Muscle layer of colon (tissue), 2 donors: ENCODE data around the gene STK17B.

Source experiments
- H3K27ac ChIP-seq: one replicate; pipeline ENCODE4 v1.7.0; 2013; ENCODE audit warnings: low read depth, mild to moderate bottlenecking, low read length, moderate library complexity
- H3K27me3 ChIP-seq, 2 donors: one replicate each; pipeline ENCODE4 v1.7.0; 2013; ENCODE audit warnings: low read length in 2 of 2, mild to moderate bottlenecking in 2 of 2; ENCODE audit not compliant: insufficient read depth in 2 of 2, control insufficient read depth in 1 of 2
- H3K36me3 ChIP-seq: one replicate; pipeline ENCODE4 v1.7.0; 2013; ENCODE audit warnings: mild to moderate bottlenecking, low read length; ENCODE audit not compliant: insufficient read depth
- H3K4me1 ChIP-seq: one replicate; pipeline ENCODE4 v1.7.0; 2013; ENCODE audit warnings: mild to moderate bottlenecking, low read length; ENCODE audit not compliant: insufficient read depth
- H3K4me3 ChIP-seq, 2 donors: one replicate each; pipeline ENCODE4 v1.7.0; 2013; ENCODE audit warnings: low read length in 2 of 2, low read depth in 1 of 2, mild to moderate bottlenecking in 1 of 2, moderate library complexity in 1 of 2
- H3K9ac ChIP-seq: one replicate; pipeline ENCODE4 v1.7.0; 2013; ENCODE audit warnings: low read length
- H3K9me3 ChIP-seq: one replicate; pipeline ENCODE4 v1.7.0; 2013; ENCODE audit warnings: mild to moderate bottlenecking, low read length
- donor health status: abdominal sarcoma.
- donor health status: Adenocarcinoma of cecum.

STK17B gene

DNA sequence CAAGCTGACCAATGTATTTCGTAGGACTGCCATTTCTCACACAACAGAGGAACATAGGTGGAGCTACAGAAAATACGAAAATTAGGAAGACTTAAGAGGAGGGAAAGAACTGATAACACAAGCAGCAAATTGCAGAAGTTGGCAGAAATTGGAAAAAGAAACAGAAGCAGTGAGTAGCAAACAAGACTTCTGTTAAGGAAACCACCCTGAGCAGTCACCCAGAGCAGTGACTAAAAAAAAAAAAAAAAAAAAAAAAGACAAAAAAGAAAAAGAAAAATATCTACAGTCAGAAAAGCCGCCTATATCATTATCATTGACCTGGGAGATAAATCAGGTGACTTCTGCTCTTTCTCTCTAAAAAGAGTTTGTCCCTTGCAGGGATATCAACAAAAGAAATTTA, 21.4 kb downstream of the STK17B start:
- H3K27me3 ChIP-seq, result no peaks in the 10 kb centered on the region
- H3K27ac ChIP-seq, result no peak overlapping the region
- H3K9ac ChIP-seq, result no peak overlapping the region
- no peak overlapping the region for H3K4me3 ChIP-seq
- no peaks in the 10 kb centered on the region for H3K4me1 ChIP-seq
- no peaks in the 10 kb centered on the region for H3K9me3 ChIP-seq
- no peaks in the 10 kb centered on the region for H3K36me3 ChIP-seq

GRCh38 chr2:196148736-196149135, 22.6 kb downstream of the STK17B start:
- Histone ChIP-seq H3K9me3 (no peaks in the 10 kb centered on the region), H3K27me3 (no peaks in the 10 kb centered on the region), H3K36me3 (no peaks in the 10 kb centered on the region), H3K27ac (no peak overlapping the region), H3K4me3 (no peak overlapping the region), H3K4me1 (no peaks in the 10 kb centered on the region), H3K9ac (no peak overlapping the region)

DNA sequence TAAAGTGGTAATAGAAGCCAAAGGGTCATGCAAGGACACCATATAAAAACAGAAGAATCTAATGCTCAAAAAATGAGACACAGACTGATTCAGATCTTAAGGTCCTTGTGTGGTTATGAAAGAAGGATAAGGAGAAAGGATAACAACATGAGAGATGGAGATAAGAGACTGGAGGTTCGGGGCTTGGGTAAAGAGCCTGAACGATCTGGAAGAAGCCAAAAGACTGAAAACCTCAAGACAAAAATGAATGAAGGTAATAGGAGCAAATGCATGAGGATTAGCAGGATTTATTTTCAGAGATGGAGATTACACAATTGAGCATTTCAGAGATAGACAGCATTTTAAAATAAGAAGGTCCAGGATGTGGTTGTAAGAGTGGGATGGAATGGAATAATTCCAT, 26.1 kb downstream of the STK17B start:
- H3K27me3 ChIP-seq, result no peaks in the 10 kb centered on the region
- no peaks in the 10 kb centered on the region for H3K4me1 ChIP-seq
- no peaks in the 10 kb centered on the region for H3K9me3 ChIP-seq
- no peak overlapping the region for H3K27ac ChIP-seq
- no peak overlapping the region for H3K9ac ChIP-seq
- H3K4me3 ChIP-seq, result no peak overlapping the region
- H3K36me3 ChIP-seq, result no peaks in the 10 kb centered on the region

GRCh38 chr2:196144513-196145126, 26.8 kb downstream of the STK17B start:
- Histone ChIP-seq H3K27ac (no peak overlapping the region), H3K9me3 (no peaks in the 10 kb centered on the region), H3K4me3 (no peak overlapping the region), H3K9ac (no peak overlapping the region), H3K4me1 (no peaks in the 10 kb centered on the region), H3K36me3 (no peaks in the 10 kb centered on the region), H3K27me3 (no peaks in the 10 kb centered on the region)

DNA sequence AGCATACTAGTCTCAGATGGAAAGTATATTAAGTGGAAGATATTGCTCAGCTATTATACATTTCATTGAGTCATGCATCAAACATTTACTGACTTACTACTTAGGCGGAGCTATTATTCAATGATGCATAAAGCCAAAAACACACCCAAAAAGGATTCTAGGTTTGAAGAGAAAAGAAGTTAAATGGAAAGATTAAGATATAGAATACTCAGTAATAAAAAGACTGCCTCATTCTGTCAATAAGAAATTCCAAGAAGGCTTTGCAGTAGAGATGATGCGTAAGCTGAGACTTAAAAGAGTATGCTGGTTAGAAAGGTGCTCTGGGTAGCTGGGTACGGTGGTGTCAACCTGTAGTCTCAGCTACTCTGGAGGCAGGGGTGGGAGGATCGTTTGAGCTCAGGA, 27.6 kb downstream of the STK17B start:
- Histone ChIP-seq H3K9me3 (no peaks in the 10 kb centered on the region), H3K4me3 (no peak overlapping the region), H3K9ac (no peak overlapping the region), H3K27ac (no peak overlapping the region), H3K27me3 (no peaks in the 10 kb centered on the region), H3K36me3 (no peaks in the 10 kb centered on the region), H3K4me1 (no peaks in the 10 kb centered on the region)

DNA sequence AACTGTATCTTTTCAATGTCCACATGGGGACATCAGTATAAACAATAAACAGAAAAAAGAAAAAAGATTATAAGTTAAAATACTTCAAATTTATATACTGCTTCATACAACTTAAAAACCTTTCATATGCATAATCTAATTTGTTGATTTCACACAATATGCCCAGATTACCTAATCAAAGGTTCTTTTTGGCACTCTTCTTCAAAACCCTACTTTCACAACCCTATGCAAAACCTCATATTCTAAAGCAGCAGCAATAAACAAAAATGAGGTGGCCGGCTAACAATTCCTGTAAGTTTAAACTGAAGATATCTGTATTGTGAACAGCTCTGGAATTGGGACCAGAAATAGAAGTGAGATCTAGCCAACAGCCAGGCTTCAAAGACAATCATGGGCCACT, 28.6 kb downstream of the STK17B start:
- Histone ChIP-seq H3K36me3 (no peaks in the 10 kb centered on the region), H3K9ac (no peak overlapping the region)

DNA sequence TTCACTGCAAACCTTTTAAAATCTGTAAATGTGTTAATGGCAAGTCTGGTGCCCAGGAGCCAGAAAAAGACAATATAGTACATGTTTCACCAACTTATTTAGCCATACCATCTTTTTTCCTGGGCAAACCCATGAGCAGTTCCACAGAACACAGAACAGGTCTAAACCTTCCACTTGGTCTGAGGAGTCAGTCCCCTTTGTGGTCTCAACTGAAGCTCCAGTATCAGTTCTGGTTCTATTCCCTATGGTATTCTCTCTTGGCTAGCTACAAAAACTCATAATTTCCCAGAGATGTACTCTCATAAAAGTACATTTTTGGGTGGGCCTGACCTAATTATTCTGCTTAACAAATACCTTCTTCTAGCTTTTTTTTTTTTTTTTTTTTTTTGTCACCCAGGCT, 31.2 kb downstream of the STK17B start:
- Histone ChIP-seq H3K9ac (no peak overlapping the region), H3K9me3 (no peaks in the 10 kb centered on the region), H3K4me3 (no peak overlapping the region), H3K27ac (no peak overlapping the region), H3K36me3 (no peaks in the 10 kb centered on the region), H3K4me1 (no peaks in the 10 kb centered on the region), H3K27me3 (no peaks in the 10 kb centered on the region)

More for the DNA sequence above, 28.6 kb downstream of the STK17B start:
- Histone ChIP-seq H3K27ac (no peak overlapping the region), H3K4me3 (no peak overlapping the region), H3K27me3 (no peaks in the 10 kb centered on the region), H3K4me1 (no peaks in the 10 kb centered on the region), H3K9me3 (no peaks in the 10 kb centered on the region)

GRCh38 chr2:196137271-196137670, 34.1 kb downstream of the STK17B start:
- no peak overlapping the region for H3K27ac ChIP-seq
- no peaks in the 10 kb centered on the region for H3K9me3 ChIP-seq
- H3K36me3 ChIP-seq, result no peaks in the 10 kb centered on the region
- no peaks in the 10 kb centered on the region for H3K27me3 ChIP-seq
- no peaks in the 10 kb centered on the region for H3K4me1 ChIP-seq
- H3K9ac ChIP-seq, result no peak overlapping the region
- no peak overlapping the region for H3K4me3 ChIP-seq

- Histone ChIP-seq H3K36me3 (no peaks in the 10 kb centered on the region), H3K9ac (no peak overlapping the region), H3K4me1 (no peaks in the 10 kb centered on the region), H3K27ac (no peak overlapping the region), H3K9me3 (peaks cover 4% of the 10 kb centered on the region), H3K27me3 (no peaks in the 10 kb centered on the region), H3K4me3 (no peak overlapping the region)
Observed at GRCh38 chr2:196136151-196136550, 35.2 kb downstream of the STK17B start.

DNA sequence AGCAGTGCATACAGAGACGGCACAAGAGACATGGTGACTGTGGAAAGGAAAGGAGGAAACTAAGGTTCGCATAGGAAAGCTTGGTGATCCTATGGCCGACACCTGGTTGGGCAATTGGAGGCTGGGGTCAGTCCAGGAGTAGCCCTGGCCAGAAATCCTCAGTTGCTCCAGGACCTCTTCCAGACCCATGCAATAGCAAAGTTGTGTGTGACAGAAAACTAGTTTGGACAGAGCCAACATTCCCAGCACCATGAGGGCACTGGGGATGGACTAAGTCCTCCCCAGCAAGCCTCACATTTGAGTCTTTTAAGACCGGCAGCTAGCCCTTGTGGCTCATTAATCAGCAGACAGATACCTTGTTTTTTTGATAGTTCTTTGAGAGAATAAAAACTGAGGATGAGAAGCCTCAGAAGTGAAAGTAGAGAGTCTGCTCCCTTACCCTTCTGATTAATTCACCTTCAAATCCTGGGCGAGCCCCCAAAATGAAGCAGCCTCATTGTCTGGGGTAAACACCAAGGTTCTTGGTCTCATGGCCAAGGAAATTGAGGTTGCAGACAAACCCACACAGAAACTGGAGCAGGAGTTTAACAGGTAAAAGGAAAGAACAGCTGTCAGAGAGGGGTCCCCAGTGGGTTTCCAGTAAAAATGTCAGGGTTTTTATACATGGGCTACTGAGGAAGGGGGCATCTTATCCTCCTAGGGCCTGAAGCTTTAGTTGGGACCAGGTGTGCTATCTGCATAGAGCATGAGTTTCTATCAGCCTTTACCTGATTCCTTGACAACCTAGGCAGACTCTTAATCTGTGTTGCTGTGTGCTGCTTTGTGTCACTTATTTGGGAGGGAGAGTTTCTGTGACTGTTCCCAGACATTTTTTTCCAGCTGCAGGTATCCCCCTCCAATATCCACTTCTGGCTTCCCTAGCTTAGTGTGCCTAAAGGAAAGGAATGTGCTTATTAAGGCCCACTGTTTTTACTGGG, 39.1 kb downstream of the STK17B start:
- Histone ChIP-seq H3K4me3 (no peak overlapping the region), H3K27me3 (no peaks in the 10 kb centered on the region), H3K27ac (no peak overlapping the region), H3K36me3 (no peaks in the 10 kb centered on the region), H3K4me1 (no peaks in the 10 kb centered on the region), H3K9me3 (peaks cover 14% of the 10 kb centered on the region), H3K9ac (no peak overlapping the region)

- no peaks in the 10 kb centered on the region for H3K27me3 ChIP-seq
- H3K27ac ChIP-seq, result no peak overlapping the region
- no peaks in the 10 kb centered on the region for H3K4me1 ChIP-seq
- H3K9me3 ChIP-seq, result peaks cover 14% of the 10 kb centered on the region
- H3K9ac ChIP-seq, result no peak overlapping the region
- H3K4me3 ChIP-seq, result no peak overlapping the region
- H3K36me3 ChIP-seq, result no peaks in the 10 kb centered on the region
Observed at GRCh38 chr2:196131384-196131937, 39.9 kb downstream of the STK17B start.
